Lung (tissue), 12 donors: ENCODE measurements around the gene NCSTN. TPM values are rescaled to one million over a fixed set of nuclear protein-coding genes. Genes with fewer than 3 reads are reported as not detected.
A peak's percentile ranks its signal among the peaks of the same experiment; 100 is the strongest.

Experiments
- ATAC-seq: fragments of 200-7000 bp; cut with Tn5 transposase; one replicate; pipeline ENCODE4 v1.9.1; 2020; ENCODE audit warnings: moderate number of reproducible peaks; ENCODE audit not compliant: insufficient read depth, low FRiP score
- DNase-seq, 3 donors: peaks; one replicate each; pipeline ENCODE4 v3.0.0-alpha.2; 2013 to 2017
- H3K27ac ChIP-seq, 2 donors: one replicate each; pipeline ENCODE4 v1.5.1; 2013; ENCODE audit warnings: mild to moderate bottlenecking in 2 of 2, moderate library complexity in 2 of 2, control low read depth in 1 of 2, inconsistent platforms in 1 of 2, low read depth in 1 of 2, low read length in 1 of 2
- H3K27me3 ChIP-seq, 3 donors: one replicate each; pipeline ENCODE4 v1.5.1; 2013; ENCODE audit warnings: low read length in 2 of 3; ENCODE audit not compliant: control insufficient read depth in 3 of 3, insufficient read depth in 3 of 3
- H3K36me3 ChIP-seq, 4 donors: one replicate each; pipeline ENCODE4 v1.5.1; 2013; ENCODE audit warnings: low read length in 4 of 4, mild to moderate bottlenecking in 1 of 4, moderate library complexity in 1 of 4; ENCODE audit not compliant: control insufficient read depth in 4 of 4, insufficient read depth in 4 of 4
- H3K4me1 ChIP-seq, 5 donors: one replicate each; pipeline ENCODE4 v1.5.1; 2013; ENCODE audit warnings: low read length in 5 of 5, mild to moderate bottlenecking in 2 of 5, moderate library complexity in 1 of 5; ENCODE audit not compliant: control insufficient read depth in 5 of 5, insufficient read depth in 5 of 5
- H3K4me3 ChIP-seq: one replicate; pipeline ENCODE4 v1.5.1; 2013; ENCODE audit warnings: mild to moderate bottlenecking, control low read depth, moderate library complexity
- H3K9ac ChIP-seq, 2 donors: one replicate each; pipeline ENCODE4 v1.5.1; 2013; ENCODE audit warnings: low read length in 2 of 2, control low read depth in 1 of 2; ENCODE audit not compliant: insufficient read depth in 1 of 2
- H3K9me3 ChIP-seq, 4 donors: one replicate each; pipeline ENCODE4 v1.5.1; 2013; ENCODE audit warnings: low read length in 3 of 4, mild to moderate bottlenecking in 1 of 4, moderate library complexity in 1 of 4; ENCODE audit not compliant: control insufficient read depth in 4 of 4, insufficient read depth in 3 of 4
- CTCF ChIP-seq: IDR thresholded peaks from 2 replicates; pipeline ENCODE4 v1.5.1; 2012; ENCODE audit warnings: mild to moderate bottlenecking; ENCODE audit errors: control extremely low read depth, extremely low read depth
- WGBS, 2 donors: extraction: QIAGEN DNeasy Blood & Tissue Kit; methylation state at CpG; one replicate each; pipeline ENCODE4 v1.1.7; 2013; 5-methylcytosine and 5-hydroxymethylcytosine counted together
- polyA plus RNA-seq, 2 donors: library from polyadenylated mRNA; stranded (reverse); fragments of 200-250 nt; gene quantifications; one replicate each; pipeline ENCODE4 v1.2.1, GENCODE V29; 2013
- total RNA-seq, 2 donors: library from RNA; depleted of rRNA in 1 of 2; stranded (reverse); fragments of >200 nt in 1 of 2; gene quantifications; one replicate each; pipeline ENCODE4 v1.2.1, GENCODE V29; 2014 to 2021
- donor health status: control.
- donor health status: control.
- donor health status: Bipolar disorder and iron deficiency.
- donor health status: healthy.
- donor health status: DM: yes; HTN: yes; CAD: no.

Gene NCSTN
- total and polyA plus RNA-seq, 4 donors = 46.5 to 85.9 (median 77.8) TPM

DNA sequence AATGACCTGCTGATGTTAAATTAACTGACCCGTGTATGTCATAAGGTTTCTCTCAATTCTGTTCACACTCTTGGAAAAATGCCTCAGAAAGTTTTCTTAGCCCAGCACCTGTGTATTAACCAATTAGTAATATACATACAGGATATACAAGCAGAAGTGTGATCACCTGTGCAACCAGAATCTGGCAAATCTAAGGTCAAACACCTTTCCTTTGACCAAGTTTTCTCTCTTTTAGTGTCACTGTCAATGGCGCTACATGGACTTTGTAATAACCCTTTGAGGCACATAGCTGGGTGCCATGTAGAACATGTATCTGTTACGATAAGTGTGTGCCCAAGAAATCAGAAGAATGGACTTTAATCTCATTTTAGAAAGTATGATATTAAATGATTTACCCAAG, 1.1 kb downstream of the NCSTN start:
- Histone ChIP-seq H3K9ac (peak overlapping the region; percentile 91 to 94), H3K27me3 (no peaks in the 10 kb centered on the region), H3K4me3 (no peak overlapping the region), H3K9me3 (no peaks in the 10 kb centered on the region), H3K4me1 (peaks cover 0 to 25% (median 12%) of the 10 kb centered on the region in 5 donors), H3K36me3 (peaks cover 6 to 25% (median 12%) of the 10 kb centered on the region in 4 donors), H3K27ac (no peak overlapping the region)
- TF ChIP-seq CTCF = no peak
- 82 to 92% methylated on average over 3 of the region's 3 CpGs for WGBS, 2 donors
- DNase-seq (no peak), ATAC-seq (no peak)

DNA sequence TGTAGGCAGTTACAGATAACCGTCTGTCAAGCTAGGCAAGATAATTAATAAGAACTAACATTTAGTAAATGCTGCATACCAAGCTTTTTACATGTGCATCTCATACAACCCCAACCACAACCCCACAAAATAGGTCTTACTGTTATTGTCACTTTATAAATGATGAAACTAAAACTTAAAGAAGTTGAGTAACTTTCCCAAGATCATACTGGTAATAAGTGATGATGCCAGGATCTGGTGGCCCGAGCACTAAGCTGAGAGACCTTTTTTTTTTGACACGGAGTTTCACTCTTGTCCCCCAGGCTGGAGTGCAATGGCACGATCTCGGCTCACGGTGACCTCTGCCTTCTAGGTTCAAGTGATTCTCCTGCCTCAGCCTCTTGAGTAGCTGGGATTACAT, 1.8 kb downstream of the NCSTN start:
- ATAC-seq = no peak
- Histone ChIP-seq H3K4me1 (peaks cover 0 to 25% (median 12%) of the 10 kb centered on the region in 5 donors), H3K9me3 (no peaks in the 10 kb centered on the region), H3K4me3 (no peak overlapping the region), H3K27ac (no peak overlapping the region), H3K9ac (no peak overlapping the region), H3K36me3 (peaks cover 11 to 26% (median 17%) of the 10 kb centered on the region in 4 donors), H3K27me3 (no peaks in the 10 kb centered on the region)
- no peak for TF ChIP-seq CTCF
- WGBS, 2 donors = 92 to 93% methylated on average over 6 of the region's 6 CpGs
- DNase-seq = no peak

GRCh38 chr1:160346463-160346862, 3.3 kb downstream of the NCSTN start:
- Histone ChIP-seq H3K9ac (no peak overlapping the region), H3K9me3 (no peaks in the 10 kb centered on the region), H3K4me3 (no peak overlapping the region), H3K27me3 (no peaks in the 10 kb centered on the region), H3K27ac (peak overlapping the region in 1 of 2 donors; percentile 7), H3K36me3 (peaks cover 17 to 36% (median 23%) of the 10 kb centered on the region in 4 donors), H3K4me1 (peaks cover 0 to 17% (median 5%) of the 10 kb centered on the region in 5 donors)
- DNase-seq = no peak
- no peak for ATAC-seq
- TF ChIP-seq CTCF = no peak
- 44 to 77% methylated on average over 10 of the region's 10 CpGs for WGBS, 2 donors

GRCh38 chr1:160346958-160347357, 3.8 kb downstream of the NCSTN start:
- no peak for DNase-seq
- ATAC-seq = no peak
- no peaks in the 10 kb centered on the region for H3K27me3 ChIP-seq
- H3K4me3 ChIP-seq = no peak overlapping the region
- TF ChIP-seq CTCF = no peak
- H3K4me1 ChIP-seq = peaks cover 0 to 12% (median 7%) of the 10 kb centered on the region in 5 donors
- 28 to 67% methylated on average over 4 of the region's 4 CpGs for WGBS, 2 donors
- peak overlapping the region in 1 of 2 donors; percentile 7 for H3K27ac ChIP-seq
- H3K36me3 ChIP-seq = peaks cover 17 to 40% (median 25%) of the 10 kb centered on the region in 4 donors
- H3K9ac ChIP-seq = no peak overlapping the region
- H3K9me3 ChIP-seq = no peaks in the 10 kb centered on the region
